GM18520 (cell line): ENCODE measurements around the gene SLC44A4.
"Not testable (repeated sequence)": the region's sequence is repeated elsewhere in the genome, so short reads cannot be mapped to it uniquely, and the experiment has no call there.

ENCODE experiments used
- ATAC-seq: cut with Tn5 transposase; IDR thresholded peaks from one replicate; pipeline ENCODE4 v1.9.1; 2021; ENCODE audit not compliant: unreplicated experiment

The SLC44A4 gene

GRCh38 chr6:31880616-31881015 lies 1.8 kb upstream of the SLC44A4 start:
- no peak for ATAC-seq

- ATAC-seq: no peak
These were observed 1.1 kb upstream of the SLC44A4 start for GRCh38 chr6:31879901-31880300.

- ATAC-seq: no peak
These were observed 346 bp upstream of the SLC44A4 start for GRCh38 chr6:31879143-31879542.

- no peak for ATAC-seq
These were observed 575 bp downstream of the SLC44A4 start for GRCh38 chr6:31878222-31878621.

GRCh38 chr6:31877651-31878161 lies 1.1 kb downstream of the SLC44A4 start:
- no peak for ATAC-seq

GRCh38 chr6:31877125-31877650 lies 1.6 kb downstream of the SLC44A4 start:
- ATAC-seq: no peak

GRCh38 chr6:31876357-31876756 lies 2.4 kb downstream of the SLC44A4 start:
- ATAC-seq: no peak

GRCh38 chr6:31875877-31876276 lies 2.9 kb downstream of the SLC44A4 start:
- ATAC-seq: no peak

GRCh38 chr6:31874836-31875572 lies 3.8 kb downstream of the SLC44A4 start:
- no peak for ATAC-seq

- no peak for ATAC-seq
These were observed 4.6 kb downstream of the SLC44A4 start for GRCh38 chr6:31874084-31874670.

GRCh38 chr6:31871046-31871659 lies 7.6 kb downstream of the SLC44A4 start:
- no peak for ATAC-seq

- ATAC-seq: no peak
These were observed 8.3 kb downstream of the SLC44A4 start for GRCh38 chr6:31870385-31870921.

GRCh38 chr6:31869343-31869742 lies 9.5 kb downstream of the SLC44A4 start:
- ATAC-seq: no peak

GRCh38 chr6:31868658-31868971 lies 10.2 kb downstream of the SLC44A4 start:
- ATAC-seq: not testable (repeated sequence)

GRCh38 chr6:31865205-31866118 lies 13.3 kb downstream of the SLC44A4 start:
- ATAC-seq: no peak

- no peak for ATAC-seq
These were observed 14.0 kb downstream of the SLC44A4 start for GRCh38 chr6:31864818-31865204.

GRCh38 chr6:31864123-31864562 lies 14.7 kb downstream of the SLC44A4 start:
- ATAC-seq: not testable (repeated sequence)

- ATAC-seq: peak; percentile 91
These were observed 16.2 kb downstream of the SLC44A4 start, which contains the start of gene NEU1 for GRCh38 chr6:31862344-31863235. Gene NEU1, minus strand, starts transcription at chr6:31862821. Its CDS starts 45 bp downstream, at chr6:31862776.

- ATAC-seq: no peak
These were observed 16.9 kb downstream of the SLC44A4 start for GRCh38 chr6:31861919-31862343.
